ENCODE results near the gene CADM4. TPM values are rescaled to one million over a fixed set of nuclear protein-coding genes. Genes with fewer than 3 reads are reported as not detected.

Gene CADM4
- total and polyA plus RNA-seq, 2 experiments from 2014 or later: 16.6 to 22.7 TPM

- Histone ChIP-seq H3K27me3 (no peaks in the 10 kb centered on the region), H3K36me3 (replicated peaks; ENCODE audit: insufficient read depth, low read depth) (no peaks in the 10 kb centered on the region), H4K20me1 (ENCODE audit: insufficient read depth, poor library complexity, severe bottlenecking) (peaks cover 6% of the 10 kb centered on the region), H3K4me3 (no peak overlapping the region), H3K27ac (no peak overlapping the region), H3K9me3 (ENCODE audit: low read depth) (no peaks in the 10 kb centered on the region), H2AFZ (no peak overlapping the region), H3K9me2 (replicated peaks; ENCODE audit: insufficient read depth) (no peaks in the 10 kb centered on the region), H3K4me1 (ENCODE audit: insufficient read depth) (peaks cover 15% of the 10 kb centered on the region), H3K4me2 (no peak overlapping the region), H3K79me2 (peaks cover 42% of the 10 kb centered on the region)
- DNase-seq (ENCODE audit: low spot score): no peak
- WGBS (ENCODE audit: low lambda C conversion rate, missing lambda C conversion rate): 95% methylated on average over 19 of the region's 19 CpGs
- no peak for TF ChIP-seq EZH2 (IDR thresholded peaks at IDR 0.05; ENCODE audit: borderline replicate concordance)
- no peak for TF ChIP-seq EZH2phosphoT487 (IDR thresholded peaks at IDR 0.05; ENCODE audit: low read depth, severe bottlenecking, unreplicated experiment)
- no peak for TF ChIP-seq CTCF (IDR thresholded peaks at IDR 0.05; ENCODE audit: poor library complexity)
Measured at GRCh38 chr19:43598445-43599240, 41.0 kb downstream of the CADM4 start.

GRCh38 chr19:43597876-43598275 lies 41.8 kb downstream of the CADM4 start:
- H3K9me2 ChIP-seq (replicated peaks; ENCODE audit: insufficient read depth): no peaks in the 10 kb centered on the region
- peak overlapping the region; percentile 95 for H3K4me2 ChIP-seq
- peak overlapping the region; percentile 97 for H3K27ac ChIP-seq
- WGBS (ENCODE audit: low lambda C conversion rate, missing lambda C conversion rate): 80% methylated on average over 5 of the region's 5 CpGs
- no peaks in the 10 kb centered on the region for H3K9me3 ChIP-seq (ENCODE audit: low read depth)
- H3K4me1 ChIP-seq (ENCODE audit: insufficient read depth): peaks cover 15% of the 10 kb centered on the region
- H3K36me3 ChIP-seq (replicated peaks; ENCODE audit: insufficient read depth, low read depth): no peaks in the 10 kb centered on the region
- H2AFZ ChIP-seq: no peak overlapping the region
- DNase-seq (ENCODE audit: low spot score): no peak
- peaks cover 50% of the 10 kb centered on the region for H3K79me2 ChIP-seq
- TF ChIP-seq CTCF (IDR thresholded peaks at IDR 0.05; ENCODE audit: poor library complexity): no peak
- TF ChIP-seq EZH2 (IDR thresholded peaks at IDR 0.05; ENCODE audit: borderline replicate concordance): no peak
- no peak for TF ChIP-seq EZH2phosphoT487 (IDR thresholded peaks at IDR 0.05; ENCODE audit: low read depth, severe bottlenecking, unreplicated experiment)
- H3K27me3 ChIP-seq: no peaks in the 10 kb centered on the region
- H3K4me3 ChIP-seq: no peak overlapping the region
- peaks cover 6% of the 10 kb centered on the region for H4K20me1 ChIP-seq (ENCODE audit: insufficient read depth, poor library complexity, severe bottlenecking)

DNA sequence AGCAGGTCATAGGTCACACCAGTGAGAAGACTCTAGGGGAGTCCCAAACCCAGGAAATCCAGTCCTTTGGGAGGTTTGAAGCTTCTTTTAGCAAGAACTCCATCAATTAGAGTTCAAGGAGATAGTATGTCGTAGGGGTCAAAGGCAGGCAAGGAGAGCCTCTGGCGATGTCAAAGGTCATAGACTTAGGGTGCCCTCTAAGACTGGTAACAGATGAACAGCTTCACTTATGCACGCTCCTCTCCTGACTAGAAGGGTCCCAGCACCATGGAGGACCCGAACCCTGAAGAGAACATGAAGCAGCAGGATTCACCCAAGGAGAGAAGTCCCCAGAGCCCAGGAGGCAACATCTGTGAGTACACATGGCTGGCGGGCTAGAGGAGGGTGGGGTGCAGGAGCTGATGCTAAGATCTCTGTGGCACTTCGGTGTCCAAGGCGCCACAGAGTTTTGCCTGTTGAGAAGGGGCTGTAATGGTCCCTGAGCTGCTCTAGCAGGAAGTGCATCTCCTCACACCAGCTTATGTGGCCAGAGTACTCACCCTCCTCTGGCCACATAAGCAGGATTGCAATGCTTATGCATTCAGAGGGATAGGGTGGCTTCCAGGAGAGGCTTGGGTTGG lies 42.7 kb downstream of the CADM4 start:
- Histone ChIP-seq H3K4me2 (peak overlapping the region; percentile 95), H3K4me3 (peak overlapping the region; percentile 50), H4K20me1 (ENCODE audit: insufficient read depth, poor library complexity, severe bottlenecking) (peaks cover 6% of the 10 kb centered on the region), H3K9me3 (ENCODE audit: low read depth) (no peaks in the 10 kb centered on the region), H3K36me3 (replicated peaks; ENCODE audit: insufficient read depth, low read depth) (no peaks in the 10 kb centered on the region), H3K27ac (peak overlapping the region; percentile 97), H3K79me2 (peaks cover 57% of the 10 kb centered on the region), H3K4me1 (ENCODE audit: insufficient read depth) (peaks cover 15% of the 10 kb centered on the region), H2AFZ (peak overlapping the region; percentile 38), H3K27me3 (no peaks in the 10 kb centered on the region), H3K9me2 (replicated peaks; ENCODE audit: insufficient read depth) (no peaks in the 10 kb centered on the region)
- WGBS (ENCODE audit: low lambda C conversion rate, missing lambda C conversion rate): 45% methylated on average over 7 of the region's 7 CpGs
- TF ChIP-seq EZH2phosphoT487 (IDR thresholded peaks at IDR 0.05; ENCODE audit: low read depth, severe bottlenecking, unreplicated experiment) (no peak), CTCF (IDR thresholded peaks at IDR 0.05; ENCODE audit: poor library complexity) (no peak), EZH2 (IDR thresholded peaks at IDR 0.05; ENCODE audit: borderline replicate concordance) (no peak)
- DNase-seq (ENCODE audit: low spot score): no peak
